MM.1S (cell line): ENCODE results near the gene AXIN2.

Source experiments
- DNase-seq: peaks from one replicate; pipeline ENCODE4 v3.0.0-alpha.2; 2015
- H2AFZ ChIP-seq: fragments of 300-600 bp; sonication (generic); 2 replicates; pipeline ENCODE4 v1.6.0; 2016; ENCODE audit warnings: antibody characterized with exemption, low read length
- H3F3A ChIP-seq: fragments of 300-600 bp; sonication (generic); 2 replicates; pipeline ENCODE4 v1.6.1; 2016; ENCODE audit warnings: mild to moderate bottlenecking, antibody characterized with exemption, low read length, moderate library complexity, mixed read lengths; ENCODE audit not compliant: insufficient read depth
- H3K27ac ChIP-seq: fragments of 300-600 bp; sonication (generic); 2 replicates; pipeline ENCODE4 v1.5.1; 2016; ENCODE audit warnings: mild to moderate bottlenecking, low read length
- H3K27me3 ChIP-seq: fragments of 300-600 bp; sonication (generic); replicated peaks from 2 replicates; pipeline ENCODE4 v1.6.0; 2016; ENCODE audit warnings: low read length; ENCODE audit not compliant: insufficient read depth
- H3K36me3 ChIP-seq: fragments of 300-600 bp; sonication (generic); replicated peaks from 2 replicates; pipeline ENCODE4 v1.6.1; 2016; ENCODE audit warnings: mild to moderate bottlenecking, low read length, mixed read lengths; ENCODE audit not compliant: insufficient read depth
- H3K4me1 ChIP-seq: fragments of 300-600 bp; sonication (generic); 2 replicates; pipeline ENCODE4 v1.6.1; 2016; ENCODE audit warnings: low read length, mixed read lengths
- H3K4me2 ChIP-seq: fragments of 300-600 bp; sonication (generic); 2 replicates; pipeline ENCODE4 v1.6.0; 2016; ENCODE audit warnings: low read depth, low read length
- H3K4me3 ChIP-seq: fragments of 300-600 bp; sonication (generic); 2 replicates; pipeline ENCODE4 v1.5.1; 2016; ENCODE audit warnings: low read length, mixed read lengths
- H3K79me2 ChIP-seq: fragments of 300-600 bp; sonication (generic); 2 replicates; pipeline ENCODE4 v1.6.1; 2016; ENCODE audit warnings: mixed run types, low read length, mixed read lengths
- H3K9ac ChIP-seq: fragments of 300-600 bp; sonication (generic); 2 replicates; pipeline ENCODE4 v1.6.1; 2016; ENCODE audit warnings: low read length, mixed read lengths
- H3K9me2 ChIP-seq: fragments of 300-600 bp; sonication (generic); replicated peaks from 2 replicates; pipeline ENCODE4 v1.6.1; 2016; ENCODE audit warnings: mild to moderate bottlenecking, low read length, mixed read lengths; ENCODE audit not compliant: insufficient read depth
- H3K9me3 ChIP-seq: fragments of 300-600 bp; sonication (generic); replicated peaks from 2 replicates; pipeline ENCODE4 v1.6.1; 2016; ENCODE audit warnings: mild to moderate bottlenecking, low read length, mixed read lengths; ENCODE audit not compliant: insufficient read depth
- H4K20me1 ChIP-seq: fragments of 300-600 bp; sonication (generic); 2 replicates; pipeline ENCODE4 v1.6.1; 2016; ENCODE audit warnings: mild to moderate bottlenecking, low read length, moderate library complexity, mixed read lengths; ENCODE audit not compliant: insufficient read depth
- CTCF ChIP-seq: fragments of 300-600 bp; sonication (generic); IDR thresholded peaks from 2 replicates; pipeline ENCODE4 v1.5.1; 2016; ENCODE audit warnings: antibody characterized with exemption, low read length, mixed read lengths
- EZH2 ChIP-seq: fragments of 300-600 bp; sonication (generic); optimal IDR thresholded peaks from 2 replicates; pipeline ENCODE3; 2017; ENCODE audit warnings: low read depth, mild to moderate bottlenecking, antibody characterized with exemption, low read length, mixed read lengths
- EZH2phosphoT487 ChIP-seq: fragments of 300-600 bp; sonication (generic); IDR thresholded peaks from 2 replicates; pipeline ENCODE4 v1.6.1; 2018; ENCODE audit warnings: antibody characterized with exemption, low read length

The AXIN2 gene

GRCh38 chr17:65554553-65555223 lies 6.8 kb downstream of the AXIN2 start:
- Histone ChIP-seq H3K4me1 (0 out of 2 replicates have a peak, but pooled peaks cover 17% of the 10 kb centered on the region), H3K27me3 (no peaks in the 10 kb centered on the region), H2AFZ (no peak overlapping the region), H3K36me3 (no peaks in the 10 kb centered on the region), H3F3A (no peaks in the 10 kb centered on the region), H3K9ac (no peak overlapping the region), H4K20me1 (no peaks in the 10 kb centered on the region), H3K4me3 (no peak overlapping the region), H3K9me2 (no peaks in the 10 kb centered on the region), H3K9me3 (no peaks in the 10 kb centered on the region), H3K79me2 (peaks cover 28% of the 10 kb centered on the region), H3K4me2 (no peak overlapping the region), H3K27ac (no peak overlapping the region)
- DNase-seq: no peak
- TF ChIP-seq EZH2 (no peak), EZH2phosphoT487 (no peak), CTCF (no peak)

- H3K27ac ChIP-seq: no peak overlapping the region
Observed at GRCh38 chr17:65553646-65554552, 7.5 kb downstream of the AXIN2 start.

GRCh38 chr17:65553009-65553645 lies 8.3 kb downstream of the AXIN2 start:
- no peaks in the 10 kb centered on the region for H3K36me3 ChIP-seq
- no peaks in the 10 kb centered on the region for H4K20me1 ChIP-seq
- H3K4me2 ChIP-seq: no peak overlapping the region
- DNase-seq: no peak
- H3K9me2 ChIP-seq: no peaks in the 10 kb centered on the region
- no peak overlapping the region for H2AFZ ChIP-seq
- H3K79me2 ChIP-seq: peaks cover 44% of the 10 kb centered on the region
- H3K9me3 ChIP-seq: no peaks in the 10 kb centered on the region
- no peak overlapping the region for H3K4me3 ChIP-seq
- H3F3A ChIP-seq: no peaks in the 10 kb centered on the region
- no peaks in the 10 kb centered on the region for H3K27me3 ChIP-seq
- no peak overlapping the region for H3K9ac ChIP-seq
- no peak overlapping the region for H3K27ac ChIP-seq
- TF ChIP-seq EZH2phosphoT487 (no peak), CTCF (no peak), EZH2 (no peak)
- H3K4me1 ChIP-seq: 0 out of 2 replicates have a peak, but pooled peaks cover 12% of the 10 kb centered on the region

More at GRCh38 chr17:65553646-65554552, 7.5 kb downstream of the AXIN2 start:
- H3K9ac ChIP-seq: no peak overlapping the region
- no peak for TF ChIP-seq EZH2
- no peak for TF ChIP-seq EZH2phosphoT487
- no peak for TF ChIP-seq CTCF
- peaks cover 36% of the 10 kb centered on the region for H3K79me2 ChIP-seq
- no peak for DNase-seq
- no peak overlapping the region for H3K4me2 ChIP-seq
- 0 out of 2 replicates have a peak, but pooled peaks cover 17% of the 10 kb centered on the region for H3K4me1 ChIP-seq
- H3K27me3 ChIP-seq: no peaks in the 10 kb centered on the region
- H3K36me3 ChIP-seq: no peaks in the 10 kb centered on the region
- H2AFZ ChIP-seq: no peak overlapping the region
- H3K9me3 ChIP-seq: no peaks in the 10 kb centered on the region
- H3F3A ChIP-seq: no peaks in the 10 kb centered on the region
- H3K9me2 ChIP-seq: no peaks in the 10 kb centered on the region
- no peaks in the 10 kb centered on the region for H4K20me1 ChIP-seq
- no peak overlapping the region for H3K4me3 ChIP-seq
